ENCODE measurements around the gene LRRK1. TPM values are rescaled to one million over a fixed set of nuclear protein-coding genes. Genes with fewer than 3 reads are reported as not detected.

Gene LRRK1
- total RNA-seq, 1 experiment from 2014 or later, result 7.0 TPM

GRCh38 chr15:100923902-100924301 lies 4.7 kb downstream of the LRRK1 start:
- Histone ChIP-seq H3K9ac (ENCODE audit: low read length) (no peak overlapping the region), H3K4me2 (ENCODE audit: low read length) (no peak overlapping the region), H4K20me1 (ENCODE audit: low read length) (no peaks in the 10 kb centered on the region), H3K79me2 (ENCODE audit: low read length) (peaks cover 32% of the 10 kb centered on the region), H3K4me3 (ENCODE audit: low read length) (no peak overlapping the region), H3K27ac (ENCODE audit: low read length) (no peak overlapping the region), H3K27me3 (ENCODE audit: low read length) (no peaks in the 10 kb centered on the region), H3K9me3 (ENCODE audit: low read length) (no peaks in the 10 kb centered on the region), H3K36me3 (ENCODE audit: low read depth, low read length) (no peaks in the 10 kb centered on the region; the same call in none of the 2 replicates), H3K4me1 (ENCODE audit: insufficient read depth, low read length) (peaks cover 17% of the 10 kb centered on the region), H3F3A (ENCODE audit: low read length, unreplicated experiment) (no peaks in the 10 kb centered on the region), H3K9me2 (replicated peaks; ENCODE audit: low read length) (no peaks in the 10 kb centered on the region), H2AFZ (ENCODE audit: low read length) (no peak overlapping the region)
- ChIA-PET CTCF (no interaction called here), POLR2A (ENCODE audit: unreplicated experiment) (no interaction called here)
- DNase-seq, result no peak
- intact Hi-C loops (cut with micrococcal nuclease), result no loop called here
- no peak for ATAC-seq
- no TSS peak for BruUV-seq (replicated peaks)
- no peak for TF ChIP-seq EZH2phosphoT487 (IDR thresholded peaks at IDR 0.05; ENCODE audit: borderline replicate concordance, low read length)
- TF ChIP-seq CTCF (conservative IDR thresholded peaks at IDR 0.05; ENCODE audit: low read depth, low read length), result no peak
- no peak for TF ChIP-seq EZH2 (IDR thresholded peaks at IDR 0.05; ENCODE audit: low read length, unreplicated experiment)

GRCh38 chr15:100924436-100924835 lies 5.3 kb downstream of the LRRK1 start:
- no peak overlapping the region for H3K27ac ChIP-seq (ENCODE audit: low read length)
- H3K4me3 ChIP-seq (ENCODE audit: low read length), result no peak overlapping the region
- no peaks in the 10 kb centered on the region for H3K27me3 ChIP-seq (ENCODE audit: low read length)
- H3K4me1 ChIP-seq (ENCODE audit: insufficient read depth, low read length), result peaks cover 23% of the 10 kb centered on the region
- TF ChIP-seq EZH2phosphoT487 (IDR thresholded peaks at IDR 0.05; ENCODE audit: borderline replicate concordance, low read length), result no peak
- no peak for TF ChIP-seq CTCF (conservative IDR thresholded peaks at IDR 0.05; ENCODE audit: low read depth, low read length)
- TF ChIP-seq EZH2 (IDR thresholded peaks at IDR 0.05; ENCODE audit: low read length, unreplicated experiment), result no peak
- H3K36me3 ChIP-seq (ENCODE audit: low read depth, low read length), result no peaks in the 10 kb centered on the region; the same call in none of the 2 replicates
- no peak overlapping the region for H3K4me2 ChIP-seq (ENCODE audit: low read length)
- H3K9ac ChIP-seq (ENCODE audit: low read length), result no peak overlapping the region
- H3F3A ChIP-seq (ENCODE audit: low read length, unreplicated experiment), result no peaks in the 10 kb centered on the region
- ATAC-seq (no peak), DNase-seq (no peak)
- H3K9me3 ChIP-seq (ENCODE audit: low read length), result no peaks in the 10 kb centered on the region
- H3K79me2 ChIP-seq (ENCODE audit: low read length), result peaks cover 32% of the 10 kb centered on the region
- H2AFZ ChIP-seq (ENCODE audit: low read length), result no peak overlapping the region
- H3K9me2 ChIP-seq (replicated peaks; ENCODE audit: low read length), result no peaks in the 10 kb centered on the region
- intact Hi-C loops (cut with micrococcal nuclease), result no loop called here
- H4K20me1 ChIP-seq (ENCODE audit: low read length), result no peaks in the 10 kb centered on the region
- BruUV-seq (replicated peaks), result no TSS peak
- ChIA-PET CTCF (no interaction called here), POLR2A (ENCODE audit: unreplicated experiment) (no interaction called here)

GRCh38 chr15:100925480-100925879 lies 6.3 kb downstream of the LRRK1 start:
- Histone ChIP-seq H3K9ac (ENCODE audit: low read length) (no peak overlapping the region), H3K79me2 (ENCODE audit: low read length) (peaks cover 24% of the 10 kb centered on the region), H4K20me1 (ENCODE audit: low read length) (no peaks in the 10 kb centered on the region), H3K27me3 (ENCODE audit: low read length) (no peaks in the 10 kb centered on the region), H3F3A (ENCODE audit: low read length, unreplicated experiment) (no peaks in the 10 kb centered on the region), H3K4me2 (ENCODE audit: low read length) (no peak overlapping the region), H3K9me3 (ENCODE audit: low read length) (no peaks in the 10 kb centered on the region), H2AFZ (ENCODE audit: low read length) (no peak overlapping the region), H3K9me2 (replicated peaks; ENCODE audit: low read length) (no peaks in the 10 kb centered on the region), H3K27ac (ENCODE audit: low read length) (no peak overlapping the region), H3K36me3 (ENCODE audit: low read depth, low read length) (no peaks in the 10 kb centered on the region; the same call in none of the 2 replicates), H3K4me1 (ENCODE audit: insufficient read depth, low read length) (peaks cover 21% of the 10 kb centered on the region), H3K4me3 (ENCODE audit: low read length) (no peak overlapping the region)
- no peak for DNase-seq
- BruUV-seq (replicated peaks), result no TSS peak
- intact Hi-C loops (cut with micrococcal nuclease), result no loop called here
- ATAC-seq, result no peak
- CTCF ChIA-PET, result no interaction called here
- POLR2A ChIA-PET (ENCODE audit: unreplicated experiment), result no interaction called here
- TF ChIP-seq CTCF (conservative IDR thresholded peaks at IDR 0.05; ENCODE audit: low read depth, low read length), result no peak
- TF ChIP-seq EZH2phosphoT487 (IDR thresholded peaks at IDR 0.05; ENCODE audit: borderline replicate concordance, low read length), result no peak
- no peak for TF ChIP-seq EZH2 (IDR thresholded peaks at IDR 0.05; ENCODE audit: low read length, unreplicated experiment)
